Liver (tissue), 9 donors: Measurements from ENCODE around the gene JAG2. TPM values are rescaled to one million over a fixed set of nuclear protein-coding genes. Genes with fewer than 3 reads are reported as not detected.

ENCODE experiments used
- DNase-seq: peaks from one replicate; pipeline ENCODE4 v3.0.0-alpha.2; 2017; ENCODE audit warnings: low spot score
- H3K27ac ChIP-seq, 2 donors: one replicate each; pipeline ENCODE4 v1.7.0; 2013; ENCODE audit warnings: inconsistent platforms in 2 of 2, low read length in 2 of 2, control low read depth in 1 of 2, low read depth in 1 of 2, mild to moderate bottlenecking in 1 of 2
- H3K27me3 ChIP-seq, 4 donors: one replicate each; pipeline versions ENCODE4 v1.6.1 to v1.7.0; 2013; ENCODE audit warnings: low read length in 3 of 4, inconsistent platforms in 1 of 4, mild to moderate bottlenecking in 1 of 4, moderate library complexity in 1 of 4; ENCODE audit not compliant: control insufficient read depth in 4 of 4, insufficient read depth in 4 of 4
- H3K36me3 ChIP-seq, 4 donors: one replicate each; pipeline versions ENCODE4 v1.6.1 to v1.7.0; 2013; ENCODE audit warnings: low read length in 3 of 4, mild to moderate bottlenecking in 3 of 4, low read depth in 1 of 4, moderate library complexity in 1 of 4; ENCODE audit not compliant: control insufficient read depth in 4 of 4, insufficient read depth in 3 of 4
- H3K4me1 ChIP-seq, 4 donors: one replicate each; pipeline versions ENCODE4 v1.6.1 to v1.7.0; 2013; ENCODE audit warnings: low read length in 3 of 4, mild to moderate bottlenecking in 3 of 4, moderate library complexity in 1 of 4; ENCODE audit not compliant: control insufficient read depth in 4 of 4, insufficient read depth in 4 of 4
- H3K4me3 ChIP-seq, 3 donors: one replicate each; pipeline versions ENCODE4 v1.6.1 to v1.7.0; 2013; ENCODE audit warnings: low read length in 3 of 3, control low read depth in 1 of 3, low read depth in 1 of 3, mild to moderate bottlenecking in 1 of 3
- H3K9ac ChIP-seq, 2 donors: one replicate each; pipeline ENCODE4 v1.7.0; 2013; ENCODE audit warnings: low read length in 2 of 2, mild to moderate bottlenecking in 2 of 2, moderate library complexity in 2 of 2, control low read depth in 1 of 2, low read depth in 1 of 2
- H3K9me3 ChIP-seq, 4 donors: one replicate each; pipeline versions ENCODE4 v1.6.1 to v1.7.0; 2013; ENCODE audit warnings: low read length in 3 of 4; ENCODE audit not compliant: control insufficient read depth in 4 of 4
- ATF3 ChIP-seq: IDR thresholded peaks from 2 replicates; pipeline ENCODE4 v1.6.1; 2016; ENCODE audit warnings: antibody characterized with exemption
- EGR1 ChIP-seq, 2 donors: IDR thresholded peaks; 2 replicates each; pipeline ENCODE4 v1.6.1; 2016 to 2018; ENCODE audit warnings: antibody characterized with exemption in 2 of 2, low read depth in 2 of 2
- FOXA2 ChIP-seq: IDR thresholded peaks from 2 replicates; pipeline ENCODE4 v1.6.1; 2016; ENCODE audit warnings: antibody characterized with exemption
- GABPA ChIP-seq, 2 donors: IDR thresholded peaks in 1 of 2; conservative IDR thresholded peaks in 1 of 2; 2 replicates each; pipeline ENCODE4 v1.6.1; 2016; ENCODE audit warnings: antibody characterized with exemption in 2 of 2, mild to moderate bottlenecking in 1 of 2, moderate library complexity in 1 of 2
- HNF4A ChIP-seq, 2 donors: conservative IDR thresholded peaks; 2 replicates each; pipeline ENCODE4 v1.6.1; 2016; ENCODE audit warnings: antibody characterized with exemption in 2 of 2, mild to moderate bottlenecking in 2 of 2
- HNF4G ChIP-seq: IDR thresholded peaks from 2 replicates; pipeline ENCODE4 v1.6.1; 2016; ENCODE audit warnings: antibody characterized with exemption
- JUND ChIP-seq, 2 donors: IDR thresholded peaks; 2 replicates each; pipeline ENCODE4 v1.6.1; 2016; ENCODE audit warnings: antibody characterized with exemption in 2 of 2
- MAX ChIP-seq: IDR thresholded peaks from 2 replicates; pipeline ENCODE4 v1.6.1; 2016; ENCODE audit warnings: antibody characterized with exemption
- NR2F2 ChIP-seq: IDR thresholded peaks from 2 replicates; pipeline ENCODE4 v1.6.1; 2016; ENCODE audit warnings: antibody characterized with exemption
- RAD21 ChIP-seq, 2 donors: IDR thresholded peaks; 2 replicates each; pipeline ENCODE4 v1.6.1; 2016; ENCODE audit warnings: antibody characterized with exemption in 2 of 2, mild to moderate bottlenecking in 2 of 2
- SP1 ChIP-seq: IDR thresholded peaks from 2 replicates; pipeline ENCODE4 v1.6.1; 2018; ENCODE audit warnings: antibody characterized with exemption, mild to moderate bottlenecking
- TAF1 ChIP-seq: conservative IDR thresholded peaks from 2 replicates; pipeline ENCODE4 v1.6.1; 2016; ENCODE audit warnings: antibody characterized with exemption, mild to moderate bottlenecking
- YY1 ChIP-seq: IDR thresholded peaks from 2 replicates; pipeline ENCODE4 v1.6.1; 2016; ENCODE audit warnings: antibody characterized with exemption, mild to moderate bottlenecking
- WGBS: extraction: QIAGEN DNeasy Blood & Tissue Kit; methylation state at CpG from one replicate; pipeline ENCODE4 v1.1.7; 2013; 5-methylcytosine and 5-hydroxymethylcytosine counted together
- polyA plus RNA-seq, 2 donors: library from polyadenylated mRNA; stranded (reverse) in 1 of 2; unstranded in 1 of 2; fragments of 200-250 nt in 1 of 2; fragments of >200 nt in 1 of 2; fragmentation: Nextera tagmentation in 1 of 2; extraction: Ambion mirVana in 1 of 2; gene quantifications; one replicate each; pipeline versions ENCODE4 v1.2.1 to v1.2.3, GENCODE V29; 2013 to 2015
- total RNA-seq, 2 donors: library from RNA; depleted of rRNA; stranded (reverse); fragments of >200 nt; gene quantifications; one replicate each; pipeline ENCODE4 v1.2.3, GENCODE V29; 2014
- donor health status: healthy.
- donor health status: healthy.
- donor health status: healthy.
- donor health status: healthy.
- donor health status: healthy.

Gene JAG2
- total and polyA plus RNA-seq, 4 donors: 0.24 to 1.0 (median 0.54) TPM

GRCh38 chr14:105146976-105147635 lies 21.5 kb downstream of the JAG2 start:
- TF ChIP-seq TAF1: no peak
- WGBS: 95% methylated on average over 22 of the region's 22 CpGs
- DNase-seq: no peak
- Histone ChIP-seq H3K36me3 (no peaks in the 10 kb centered on the region), H3K4me1 (no peaks in the 10 kb centered on the region), H3K9me3 (no peaks in the 10 kb centered on the region), H3K4me3 (no peak overlapping the region), H3K27ac (no peak overlapping the region), H3K9ac (no peak overlapping the region), H3K27me3 (no peaks in the 10 kb centered on the region)

GRCh38 chr14:105146181-105146975 lies 22.2 kb downstream of the JAG2 start:
- no peaks in the 10 kb centered on the region for H3K27me3 ChIP-seq
- H3K9me3 ChIP-seq: no peaks in the 10 kb centered on the region
- H3K27ac ChIP-seq: no peak overlapping the region
- no peak overlapping the region for H3K9ac ChIP-seq
- no peaks in the 10 kb centered on the region for H3K36me3 ChIP-seq
- 93% methylated on average over 40 of the region's 40 CpGs for WGBS
- TF ChIP-seq RAD21 (IDR thresholded peaks at IDR 0.05) (no peak), MAX (no peak), NR2F2 (no peak), FOXA2 (no peak), GABPA (IDR thresholded peaks at IDR 0.05 in 1 of 2, conservative IDR thresholded peaks at IDR 0.05 in 1 of 2) (no peak), JUND (IDR thresholded peaks at IDR 0.05) (no peak)
- no peak overlapping the region for H3K4me3 ChIP-seq
- no peaks in the 10 kb centered on the region for H3K4me1 ChIP-seq
- DNase-seq: no peak

- Histone ChIP-seq H3K4me1 (no peaks in the 10 kb centered on the region), H3K9ac (no peak overlapping the region), H3K36me3 (no peaks in the 10 kb centered on the region), H3K27me3 (no peaks in the 10 kb centered on the region), H3K4me3 (no peak overlapping the region), H3K9me3 (no peaks in the 10 kb centered on the region), H3K27ac (no peak overlapping the region)
- no peak for DNase-seq
- TF ChIP-seq NR2F2 (no peak), JUND (IDR thresholded peaks at IDR 0.05) (no peak), YY1 (no peak), EGR1 (IDR thresholded peaks at IDR 0.05; ENCODE audit: low read depth in 2 of 2) (no peak), SP1 (no peak), ATF3 (no peak), MAX (no peak), HNF4A (conservative IDR thresholded peaks at IDR 0.05) (no peak), HNF4G (no peak)
- WGBS: 95% methylated on average over 28 of the region's 28 CpGs
These were observed 23.0 kb downstream of the JAG2 start for GRCh38 chr14:105145381-105146180.
